Neural cell (in vitro differentiated cells): ENCODE data around the gene PTPDC1. TPM values are rescaled to one million over a fixed set of nuclear protein-coding genes. Genes with fewer than 3 reads are reported as not detected.

Experiments used
- H2AFZ ChIP-seq: fragments of 200-600, 300-800 bp; sonication (generic), shearing (Covaris generic); 2 replicates; pipeline ENCODE4 v1.6.0; 2014; ENCODE audit warnings: low read depth, mild to moderate bottlenecking, antibody characterized with exemption, low read length, moderate library complexity
- H3F3A ChIP-seq: fragments of 200-600 bp; shearing (Covaris generic); 2 replicates; pipeline ENCODE4 v1.6.1; 2016; ENCODE audit warnings: mild to moderate bottlenecking, moderate library complexity, mixed read lengths, antibody characterized with exemption, low read length; ENCODE audit not compliant: insufficient read depth, poor library complexity, severe bottlenecking
- H3K27ac ChIP-seq: fragments of 200-600, 300-800 bp; sonication (generic), shearing (Covaris generic); 2 replicates; pipeline ENCODE4 v1.5.1; 2014; ENCODE audit warnings: mild to moderate bottlenecking, low read length, moderate library complexity
- H3K27me3 ChIP-seq: fragments of 300-800, 200-600 bp; sonication (generic), shearing (Covaris generic); 2 replicates; pipeline ENCODE4 v1.6.0; 2014; ENCODE audit warnings: mild to moderate bottlenecking, low read depth, low read length, moderate library complexity; ENCODE audit not compliant: insufficient read depth
- H3K36me3 ChIP-seq: fragments of 300-800, 200-600 bp; sonication (generic), shearing (Covaris generic); 2 replicates; pipeline ENCODE4 v1.5.1; 2014; ENCODE audit warnings: mild to moderate bottlenecking, antibody characterized with exemption, low read length, moderate library complexity; ENCODE audit not compliant: insufficient read depth
- H3K4me2 ChIP-seq: fragments of 300-800, 200-600 bp; sonication (generic), shearing (Covaris generic); 2 replicates; pipeline ENCODE4 v1.6.0; 2014; ENCODE audit warnings: mild to moderate bottlenecking, low read length
- H3K4me3 ChIP-seq: fragments of 300-800, 200-600 bp; sonication (generic), shearing (Covaris generic); 2 replicates; pipeline ENCODE4 v1.5.1; 2014; ENCODE audit warnings: mild to moderate bottlenecking, low read length, moderate library complexity
- H3K79me2 ChIP-seq: fragments of 200-600 bp; shearing (Covaris generic); replicated peaks from 2 replicates; pipeline ENCODE4 v1.6.0; 2014; ENCODE audit warnings: mild to moderate bottlenecking, low read length, moderate library complexity; ENCODE audit not compliant: insufficient read depth
- H3K9ac ChIP-seq: fragments of 300-800, 200-600 bp; sonication (generic), shearing (Covaris generic); 2 replicates; pipeline ENCODE4 v1.6.1; 2016; ENCODE audit warnings: mild to moderate bottlenecking, low read length, mixed read lengths
- H3K9me2 ChIP-seq: fragments of 200-600 bp; shearing (Covaris generic); 2 replicates; pipeline ENCODE4 v1.6.1; 2016; ENCODE audit warnings: mild to moderate bottlenecking, low read length, mixed read lengths; ENCODE audit not compliant: insufficient read depth
- H3K9me3 ChIP-seq: fragments of 200-600, 300-800 bp; sonication (generic), shearing (Covaris generic); 2 replicates; pipeline ENCODE4 v1.6.1; 2016; ENCODE audit warnings: mild to moderate bottlenecking, mixed run types, low read length, moderate library complexity, mixed read lengths
- H4K20me1 ChIP-seq: fragments of 200-600 bp; shearing (Covaris generic); 2 replicates; pipeline ENCODE4 v1.6.1; 2016; ENCODE audit warnings: mild to moderate bottlenecking, mixed run types; ENCODE audit not compliant: insufficient read depth
- CTCF ChIP-seq: fragments of 450-650 bp; IDR thresholded peaks from 2 replicates; pipeline ENCODE4 v1.5.1; 2014; ENCODE audit warnings: antibody characterized with exemption, mild to moderate bottlenecking, moderate library complexity; ENCODE audit not compliant: poor library complexity, severe bottlenecking
- EP300 ChIP-seq: fragments of 450-650 bp; conservative IDR thresholded peaks from 2 replicates; pipeline ENCODE4 v1.6.1; 2014; ENCODE audit warnings: antibody characterized with exemption, mild to moderate bottlenecking, moderate library complexity; ENCODE audit not compliant: poor library complexity, severe bottlenecking
- EZH2 ChIP-seq: fragments of 200-600, 300-800 bp; shearing (Covaris generic), sonication (generic); IDR thresholded peaks from 2 replicates; pipeline ENCODE4 v1.6.1; 2014; ENCODE audit warnings: antibody characterized with exemption, low read length, borderline replicate concordance, mild to moderate bottlenecking; ENCODE audit not compliant: insufficient read depth, poor library complexity, severe bottlenecking
- MXI1 ChIP-seq: fragments of 450-650 bp; conservative IDR thresholded peaks from 2 replicates; pipeline ENCODE4 v1.6.1; 2014; ENCODE audit warnings: antibody characterized with exemption, mild to moderate bottlenecking; ENCODE audit not compliant: poor library complexity, severe bottlenecking
- POLR2AphosphoS5 ChIP-seq: IDR thresholded peaks from 2 replicates; pipeline ENCODE4 v1.6.1; 2012
- RAD21 ChIP-seq: fragments of 450-650 bp; conservative IDR thresholded peaks from 2 replicates; pipeline ENCODE4 v1.6.1; 2014; ENCODE audit warnings: antibody characterized with exemption, mild to moderate bottlenecking, moderate library complexity
- REST ChIP-seq: IDR thresholded peaks from 2 replicates; pipeline ENCODE4 v1.6.1; 2012; ENCODE audit warnings: borderline replicate concordance
- SMC3 ChIP-seq: fragments of 450-650 bp; conservative IDR thresholded peaks from 2 replicates; pipeline ENCODE4 v1.6.1; 2014; ENCODE audit warnings: antibody characterized with exemption, mild to moderate bottlenecking, moderate library complexity; ENCODE audit not compliant: poor library complexity
- TAF1 ChIP-seq: IDR thresholded peaks from 2 replicates; pipeline ENCODE4 v1.6.1; 2012; ENCODE audit warnings: low read depth
- polyA minus RNA-seq: library from RNA; depleted of rRNA, polyadenylated mRNA; stranded (reverse); fragments of >200 nt; gene quantifications from 2 replicates; pipeline ENCODE4 v1.2.3, GENCODE V29; 2014
- polyA plus RNA-seq: library from polyadenylated mRNA; depleted of rRNA; stranded (reverse); fragments of >200 nt; gene quantifications from 2 replicates; pipeline ENCODE4 v1.2.3, GENCODE V29; 2014

PTPDC1 gene
- polyA plus RNA-seq = 23.7 and 27.8 TPM in 2 replicates
- 49.9 and 58.2 TPM in 2 replicates for polyA minus RNA-seq

GRCh38 chr9:94084314-94084713, at the start of gene PTPDC1:
Gene PTPDC1 (plus strand): TSS chr9:94084464. CDS start chr9:94084531, 67 bp downstream.
- Histone ChIP-seq H3K4me2 (peak within 1 kb of the TSS; percentile 83), H3K27ac (peak within 1 kb of the TSS; percentile 82), H3F3A (peaks cover 3% of the 10 kb centered on the region), H4K20me1 (no peaks in the 10 kb centered on the region), H3K9me3 (no peaks in the 10 kb centered on the region), H3K4me3 (peak within 1 kb of the TSS; percentile 70), H3K27me3 (no peaks in the 10 kb centered on the region), H3K9me2 (no peaks in the 10 kb centered on the region), H3K9ac (peak within 1 kb of the TSS; percentile 67), H2AFZ (no peak within 1 kb of the TSS), H3K79me2 (no peaks in the 10 kb centered on the region), H3K36me3 (no peaks in the 10 kb centered on the region)
- TF ChIP-seq SMC3 (no peak), EZH2 (no peak), TAF1 (peak; percentile 77), POLR2AphosphoS5 (peak; percentile 92), CTCF (no peak), RAD21 (peak; percentile 42), MXI1 (peak; percentile 78), EP300 (no peak), REST (peak; percentile 82)

GRCh38 chr9:94034511-94034910, 49.8 kb upstream of the PTPDC1 start:
- H3K79me2 ChIP-seq = peaks cover 5% of the 10 kb centered on the region
- H3K9me2 ChIP-seq = no peaks in the 10 kb centered on the region
- no peak overlapping the region for H2AFZ ChIP-seq
- no peak overlapping the region for H3K4me3 ChIP-seq
- no peaks in the 10 kb centered on the region for H3K36me3 ChIP-seq
- H3K9me3 ChIP-seq = no peaks in the 10 kb centered on the region
- H3K27ac ChIP-seq = no peak overlapping the region
- no peaks in the 10 kb centered on the region for H3K27me3 ChIP-seq
- no peak overlapping the region for H3K9ac ChIP-seq
- H3F3A ChIP-seq = no peaks in the 10 kb centered on the region
- no peaks in the 10 kb centered on the region for H4K20me1 ChIP-seq
- no peak overlapping the region for H3K4me2 ChIP-seq
- TF ChIP-seq CTCF = no peak
- no peak for TF ChIP-seq REST
- TF ChIP-seq POLR2AphosphoS5 = no peak
- no peak for TF ChIP-seq TAF1
- TF ChIP-seq MXI1 = no peak
- no peak for TF ChIP-seq EZH2
- TF ChIP-seq EP300 = no peak
- TF ChIP-seq SMC3 = no peak
- TF ChIP-seq RAD21 = no peak
